Peyer's patch (tissue), 4 donors: ENCODE measurements around the gene RPTOR.

Source experiments
- POLR2A ChIP-seq, 2 donors: fragments of 450-650 bp; IDR thresholded peaks; one replicate each; pipeline ENCODE4 v1.5.1; 2017; ENCODE audit warnings: antibody characterized with exemption in 2 of 2, mild to moderate bottlenecking in 2 of 2, moderate library complexity in 2 of 2
- TF ChIP-seq, protein P1 (sequence below), 6 experiments: fragments of 450-650 bp in 4 of 6; fragments of 200-600 bp in 2 of 6; sonication (generic) in 1 of 6; IDR thresholded peaks; one replicate each; pipeline ENCODE4 v1.5.1; 2017 to 2019; ENCODE audit warnings: antibody characterized with exemption in 6 of 6, mild to moderate bottlenecking in 3 of 6, moderate library complexity in 1 of 6

DNA sequence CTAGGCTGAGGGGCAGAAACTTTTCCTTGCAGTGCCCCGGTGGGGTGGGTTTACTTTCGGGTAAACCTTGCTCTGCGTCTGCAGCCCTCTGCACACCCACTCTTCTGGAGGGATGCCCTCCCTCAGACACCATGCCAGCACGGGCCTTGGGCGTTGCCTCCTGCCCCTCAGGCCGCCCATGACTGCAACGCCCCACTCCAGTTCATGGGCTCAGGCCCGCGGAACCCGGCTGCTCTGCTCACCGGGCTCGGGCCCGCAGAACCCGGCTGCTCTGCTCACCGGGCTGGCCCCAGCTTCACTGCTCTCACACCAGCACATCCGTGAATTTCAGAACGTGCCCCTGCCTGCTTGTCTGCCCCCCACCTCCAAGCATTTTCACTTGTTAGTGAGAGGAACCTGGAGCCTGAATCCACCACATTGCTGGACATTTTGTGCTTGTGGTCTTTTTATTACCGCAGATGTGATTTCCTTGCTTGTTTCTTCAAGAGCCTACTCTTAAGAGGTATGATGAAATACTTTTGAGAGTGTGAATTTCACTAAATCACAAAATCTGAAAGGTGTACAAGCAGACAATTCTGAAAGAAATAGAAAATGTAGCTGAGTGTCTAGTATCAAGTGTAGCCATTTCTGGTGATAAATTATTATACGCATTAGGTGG lies 130.9 kb downstream of the RPTOR start:
- TF ChIP-seq, protein P1, sequence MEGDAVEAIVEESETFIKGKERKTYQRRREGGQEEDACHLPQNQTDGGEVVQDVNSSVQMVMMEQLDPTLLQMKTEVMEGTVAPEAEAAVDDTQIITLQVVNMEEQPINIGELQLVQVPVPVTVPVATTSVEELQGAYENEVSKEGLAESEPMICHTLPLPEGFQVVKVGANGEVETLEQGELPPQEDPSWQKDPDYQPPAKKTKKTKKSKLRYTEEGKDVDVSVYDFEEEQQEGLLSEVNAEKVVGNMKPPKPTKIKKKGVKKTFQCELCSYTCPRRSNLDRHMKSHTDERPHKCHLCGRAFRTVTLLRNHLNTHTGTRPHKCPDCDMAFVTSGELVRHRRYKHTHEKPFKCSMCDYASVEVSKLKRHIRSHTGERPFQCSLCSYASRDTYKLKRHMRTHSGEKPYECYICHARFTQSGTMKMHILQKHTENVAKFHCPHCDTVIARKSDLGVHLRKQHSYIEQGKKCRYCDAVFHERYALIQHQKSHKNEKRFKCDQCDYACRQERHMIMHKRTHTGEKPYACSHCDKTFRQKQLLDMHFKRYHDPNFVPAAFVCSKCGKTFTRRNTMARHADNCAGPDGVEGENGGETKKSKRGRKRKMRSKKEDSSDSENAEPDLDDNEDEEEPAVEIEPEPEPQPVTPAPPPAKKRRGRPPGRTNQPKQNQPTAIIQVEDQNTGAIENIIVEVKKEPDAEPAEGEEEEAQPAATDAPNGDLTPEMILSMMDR (IDR thresholded peaks at IDR 0.05): no peak
- TF ChIP-seq POLR2A (IDR thresholded peaks at IDR 0.05): no peak
